GM18517 (cell line): Measurements from ENCODE around the gene ARRDC4.

Experiments
- ATAC-seq: cut with Tn5 transposase; IDR thresholded peaks from one replicate; pipeline ENCODE4 v1.9.1; 2021; ENCODE audit warnings: mild to moderate bottlenecking, moderate library complexity; ENCODE audit not compliant: unreplicated experiment

Gene ARRDC4

GRCh38 chr15:97995881-97996603, 35.5 kb downstream of the ARRDC4 start:
- ATAC-seq: no peak

- no peak for ATAC-seq
Observed at GRCh38 chr15:97998307-97999071, 38.0 kb downstream of the ARRDC4 start.

- ATAC-seq: no peak
Observed at GRCh38 chr15:98000249-98001203, 40.0 kb downstream of the ARRDC4 start.

GRCh38 chr15:98001663-98002194, 41.2 kb downstream of the ARRDC4 start:
- no peak for ATAC-seq

GRCh38 chr15:98002419-98002818, 41.9 kb downstream of the ARRDC4 start:
- ATAC-seq: no peak

GRCh38 chr15:98002866-98003265, 42.4 kb downstream of the ARRDC4 start:
- no peak for ATAC-seq

- ATAC-seq: no peak
Observed at GRCh38 chr15:98003518-98003917, 43.0 kb downstream of the ARRDC4 start.

- ATAC-seq: no peak
Observed at GRCh38 chr15:98003996-98004395, 43.5 kb downstream of the ARRDC4 start.

- ATAC-seq: no peak
Observed at GRCh38 chr15:98005659-98006058, 45.2 kb downstream of the ARRDC4 start.

GRCh38 chr15:98009169-98009568, 48.7 kb downstream of the ARRDC4 start:
- ATAC-seq: no peak

- no peak for ATAC-seq
Observed at GRCh38 chr15:98009971-98010370, 49.5 kb downstream of the ARRDC4 start.

- ATAC-seq: no peak
Observed at GRCh38 chr15:98012354-98012753, 51.9 kb downstream of the ARRDC4 start.

- no peak for ATAC-seq
Observed at GRCh38 chr15:98013631-98014030, 53.1 kb downstream of the ARRDC4 start.

GRCh38 chr15:98017150-98017964, 56.9 kb downstream of the ARRDC4 start:
- no peak for ATAC-seq

- ATAC-seq: no peak
Observed at GRCh38 chr15:98018761-98019351, 58.4 kb downstream of the ARRDC4 start.
